Activated B cell treated with CpG ODN at 0.5 μM for 24 hours (primary cell): ENCODE data around the gene MASP1. TPM values are rescaled to one million over a fixed set of nuclear protein-coding genes. Genes with fewer than 3 reads are reported as not detected.

Experiments
- ATAC-seq: fragments of 200-7000 bp; cut with Tn5 transposase; one replicate; pipeline ENCODE4 v1.10.0; 2021; ENCODE audit warnings: low read depth, mild to moderate bottlenecking, moderate library complexity
- CTCF ChIA-PET: fragments of 350-600 bp; sonication (Branson Sonifier 250); formaldehyde crosslinking; loops from one replicate; lab custom pipeline; 2021; ENCODE audit warnings: antibody characterized with exemption; lab: Charles Lee
- POLR2A ChIA-PET: fragments of 350-600 bp; sonication (Branson Sonifier 250); formaldehyde crosslinking; loops from one replicate; lab custom pipeline; 2021; ENCODE audit warnings: antibody characterized with exemption; lab: Charles Lee
- DNase-seq: peaks from one replicate; pipeline ENCODE4 v3.0.0; 2022
- H3K27ac Mint-ChIP-seq: one replicate; pipeline ENCODE4 v1.8.0; 2020; ENCODE audit warnings: mixed read lengths
- H3K27me3 Mint-ChIP-seq: one replicate; pipeline ENCODE4 v1.8.0; 2021; ENCODE audit warnings: mixed read lengths
- H3K36me3 Mint-ChIP-seq: one replicate; pipeline ENCODE4 v1.8.0; 2021; ENCODE audit warnings: low read depth, mixed read lengths
- H3K4me1 Mint-ChIP-seq: one replicate; pipeline ENCODE4 v1.8.0; 2021; ENCODE audit warnings: mixed read lengths
- H3K4me3 Mint-ChIP-seq: one replicate; pipeline ENCODE4 v1.8.0; 2020; ENCODE audit warnings: mild to moderate bottlenecking, mixed read lengths
- H3K9me3 Mint-ChIP-seq: one replicate; pipeline ENCODE4 v1.8.0; 2020; ENCODE audit warnings: mixed read lengths
- intact Hi-C: fragments of 100-400 bp; cut with micrococcal nuclease; formaldehyde crosslinking; loops from one replicate; pipeline ENCODE4 v1.15.1; 2024
- total RNA-seq: library from RNA; stranded (reverse); gene quantifications from 2 replicates; pipeline ENCODE4 v1.2.3, GENCODE V29; 2022
- TF ChIP-seq, protein P1 (sequence below): fragments of 200-600 bp; IDR thresholded peaks from one replicate; pipeline ENCODE4 v1.8.0; 2022; ENCODE audit warnings: antibody characterized with exemption, mild to moderate bottlenecking

Gene MASP1
- total RNA-seq, 1 donor from 2014 or later: not detected

DNA sequence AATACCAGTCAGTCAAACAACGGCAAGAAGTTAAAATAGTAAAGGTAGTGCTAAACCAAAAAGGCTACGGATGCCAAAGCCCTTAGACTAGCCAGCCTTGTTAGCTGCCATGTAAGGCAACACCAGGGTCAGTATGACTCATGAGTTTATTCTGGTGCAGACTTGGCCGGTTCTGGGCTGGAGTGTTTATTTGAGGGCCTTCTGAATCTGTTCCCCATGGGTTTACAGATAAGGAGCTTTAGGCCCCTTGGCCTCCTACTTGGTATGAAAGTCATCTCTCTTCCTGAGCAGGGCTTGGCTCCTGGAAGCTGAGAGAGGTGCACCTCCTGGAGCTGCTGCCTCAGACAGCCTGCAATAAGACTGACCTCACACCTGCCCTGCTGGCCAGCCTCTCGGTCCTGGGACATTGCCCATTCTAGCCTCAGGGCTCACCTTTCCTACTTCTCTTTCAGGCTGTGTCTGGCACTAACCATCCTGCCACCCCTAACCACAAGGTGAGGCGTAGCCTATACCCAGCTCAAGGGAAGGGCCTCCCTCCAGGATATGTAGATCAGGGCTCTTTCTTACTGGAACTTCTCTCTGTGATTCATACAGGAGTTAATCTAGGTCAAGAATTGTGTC, 104.6 kb downstream of the MASP1 start:
- H3K4me1 Mint-ChIP-seq: peaks cover 6% of the 10 kb centered on the region
- intact Hi-C loops: no loop called here
- H3K36me3 Mint-ChIP-seq: no peaks in the 10 kb centered on the region
- H3K27ac Mint-ChIP-seq: no peak overlapping the region
- no peak for DNase-seq
- ChIA-PET POLR2A (no interaction called here), CTCF (no interaction called here)
- no peak overlapping the region for H3K4me3 Mint-ChIP-seq
- ATAC-seq: no peak
- TF ChIP-seq, protein P1, sequence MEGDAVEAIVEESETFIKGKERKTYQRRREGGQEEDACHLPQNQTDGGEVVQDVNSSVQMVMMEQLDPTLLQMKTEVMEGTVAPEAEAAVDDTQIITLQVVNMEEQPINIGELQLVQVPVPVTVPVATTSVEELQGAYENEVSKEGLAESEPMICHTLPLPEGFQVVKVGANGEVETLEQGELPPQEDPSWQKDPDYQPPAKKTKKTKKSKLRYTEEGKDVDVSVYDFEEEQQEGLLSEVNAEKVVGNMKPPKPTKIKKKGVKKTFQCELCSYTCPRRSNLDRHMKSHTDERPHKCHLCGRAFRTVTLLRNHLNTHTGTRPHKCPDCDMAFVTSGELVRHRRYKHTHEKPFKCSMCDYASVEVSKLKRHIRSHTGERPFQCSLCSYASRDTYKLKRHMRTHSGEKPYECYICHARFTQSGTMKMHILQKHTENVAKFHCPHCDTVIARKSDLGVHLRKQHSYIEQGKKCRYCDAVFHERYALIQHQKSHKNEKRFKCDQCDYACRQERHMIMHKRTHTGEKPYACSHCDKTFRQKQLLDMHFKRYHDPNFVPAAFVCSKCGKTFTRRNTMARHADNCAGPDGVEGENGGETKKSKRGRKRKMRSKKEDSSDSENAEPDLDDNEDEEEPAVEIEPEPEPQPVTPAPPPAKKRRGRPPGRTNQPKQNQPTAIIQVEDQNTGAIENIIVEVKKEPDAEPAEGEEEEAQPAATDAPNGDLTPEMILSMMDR: no peak
- H3K9me3 Mint-ChIP-seq: peaks cover 2% of the 10 kb centered on the region
- H3K27me3 Mint-ChIP-seq: peaks cover 44% of the 10 kb centered on the region

DNA sequence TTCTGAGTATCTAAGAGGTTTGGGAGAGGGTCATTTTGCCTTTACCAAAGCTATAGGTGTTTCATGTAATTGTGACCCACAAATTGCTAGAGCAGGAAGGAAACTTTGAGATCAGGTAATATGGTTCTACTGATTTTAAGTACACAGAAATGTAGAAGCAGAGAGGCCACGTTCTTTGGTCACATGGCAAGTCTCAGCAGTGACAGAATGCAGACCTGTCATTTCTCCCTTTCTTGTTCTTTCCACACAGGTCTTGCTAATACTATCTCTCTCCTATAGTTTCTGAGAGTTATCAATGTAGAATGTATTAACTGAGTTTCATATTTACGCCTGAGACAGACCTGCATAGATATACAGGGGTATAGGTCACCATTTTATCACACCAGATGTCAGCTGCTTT, 105.2 kb downstream of the MASP1 start:
- intact Hi-C loops: no loop called here
- H3K27ac Mint-ChIP-seq: no peak overlapping the region
- peaks cover 6% of the 10 kb centered on the region for H3K4me1 Mint-ChIP-seq
- H3K4me3 Mint-ChIP-seq: no peak overlapping the region
- H3K9me3 Mint-ChIP-seq: peaks cover 2% of the 10 kb centered on the region
- ChIA-PET POLR2A (no interaction called here), CTCF (interaction anchor here (1.2 kb wide), 1 partner anchor 21 kb away, joined by 3 read pairs; no protein-coding TSS in a partner anchor)
- H3K27me3 Mint-ChIP-seq: peaks cover 49% of the 10 kb centered on the region
- TF ChIP-seq, protein P1: no peak
- ATAC-seq (no peak), DNase-seq (no peak)
- no peaks in the 10 kb centered on the region for H3K36me3 Mint-ChIP-seq

DNA sequence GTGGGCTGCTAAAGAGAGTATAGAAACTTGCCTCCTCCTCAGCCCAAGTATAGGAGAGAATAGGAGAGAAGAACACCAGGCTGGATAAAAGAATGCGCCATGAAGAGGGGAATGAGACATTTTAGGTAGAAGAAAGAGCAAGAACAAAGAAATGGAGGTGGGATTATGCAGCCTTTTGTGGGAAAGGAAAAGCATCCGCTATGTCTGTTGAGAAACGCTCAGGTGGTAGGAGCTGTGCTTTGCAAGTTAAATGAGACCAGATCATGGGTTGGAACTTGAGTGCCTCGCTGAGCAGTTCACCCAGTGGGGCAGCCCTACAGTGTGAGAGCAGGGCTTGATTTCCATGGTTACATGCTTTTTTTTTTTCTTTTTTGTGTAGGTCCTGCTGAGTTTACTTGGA, 105.8 kb downstream of the MASP1 start:
- POLR2A ChIA-PET: no interaction called here
- ATAC-seq: no peak

More for the DNA sequence above, 105.8 kb downstream of the MASP1 start:
- H3K27me3 Mint-ChIP-seq: peaks cover 47% of the 10 kb centered on the region
- H3K36me3 Mint-ChIP-seq: no peaks in the 10 kb centered on the region
- intact Hi-C loops: no loop called here
- DNase-seq: no peak
- H3K4me1 Mint-ChIP-seq: peaks cover 6% of the 10 kb centered on the region
- CTCF ChIA-PET: interaction anchor here (1.2 kb wide), 1 partner anchor 21 kb away, joined by 3 read pairs; no protein-coding TSS in a partner anchor
- peaks cover 2% of the 10 kb centered on the region for H3K9me3 Mint-ChIP-seq
- H3K27ac Mint-ChIP-seq: no peak overlapping the region
- TF ChIP-seq, protein P1: no peak
- H3K4me3 Mint-ChIP-seq: no peak overlapping the region

Other genes starting within 250 kb of the MASP1 start
- gene RPL39L, start 152.2 kb downstream of the MASP1 start, total RNA-seq: 4.7 and 6.9 TPM in 2 replicates
- not detected in 2 replicates for gene RTP1, start 94.3 kb downstream of the MASP1 start, total RNA-seq
- gene RTP4, start 76.6 kb upstream of the MASP1 start, total RNA-seq: 7.4 and 9.0 TPM in 2 replicates